Ammon's horn (tissue), 1 donor: ENCODE data around the gene KIAA1671.

Source experiments
- DNase-seq: peaks from one replicate; pipeline ENCODE4 v3.0.0-alpha.2; 2016; ENCODE audit warnings: low spot score

KIAA1671 gene

GRCh38 chr22:25045159-25045558 is 92.6 kb downstream of the KIAA1671 start:
- DNase-seq: no peak

GRCh38 chr22:25048071-25048470 is 95.6 kb downstream of the KIAA1671 start:
- DNase-seq: no peak

- peak; percentile 80 for DNase-seq
Observed at GRCh38 chr22:25048659-25049647, 96.4 kb downstream of the KIAA1671 start.

GRCh38 chr22:25049770-25050169 is 97.3 kb downstream of the KIAA1671 start:
- DNase-seq: no peak

- DNase-seq: no peak
Observed at GRCh38 chr22:25050566-25050965, 98.0 kb downstream of the KIAA1671 start.

- DNase-seq: no peak
Observed at GRCh38 chr22:25051073-25051472, 98.6 kb downstream of the KIAA1671 start.

GRCh38 chr22:25051983-25052710 is 99.6 kb downstream of the KIAA1671 start:
- DNase-seq: no peak

GRCh38 chr22:25053153-25053805 is 100.8 kb downstream of the KIAA1671 start:
- no peak for DNase-seq

- DNase-seq: peak; percentile 44
Observed at GRCh38 chr22:25054943-25055511, 102.5 kb downstream of the KIAA1671 start.

GRCh38 chr22:25057013-25057881 is 104.7 kb downstream of the KIAA1671 start:
- peak; percentile 62 for DNase-seq

- DNase-seq: no peak
Observed at GRCh38 chr22:25059438-25059837, 106.9 kb downstream of the KIAA1671 start.

GRCh38 chr22:25060522-25061071 is 108.1 kb downstream of the KIAA1671 start:
- no peak for DNase-seq

GRCh38 chr22:25061134-25061533 is 108.6 kb downstream of the KIAA1671 start:
- no peak for DNase-seq

GRCh38 chr22:25061605-25062376 is 109.3 kb downstream of the KIAA1671 start:
- no peak for DNase-seq

- DNase-seq: no peak
Observed at GRCh38 chr22:25062386-25063085, 110.0 kb downstream of the KIAA1671 start.

- DNase-seq: no peak
Observed at GRCh38 chr22:25064894-25065560, 112.5 kb downstream of the KIAA1671 start.

GRCh38 chr22:25066861-25067435 is 114.4 kb downstream of the KIAA1671 start:
- DNase-seq: no peak

GRCh38 chr22:25067851-25068421 is 115.4 kb downstream of the KIAA1671 start:
- DNase-seq: peak; percentile 69
